ENCODE measurements around the gene GCM1. TPM values are rescaled to one million over a fixed set of nuclear protein-coding genes. Genes with fewer than 3 reads are reported as not detected.
"Not testable (repeated sequence)": the region's sequence is repeated elsewhere in the genome, so short reads cannot be mapped to it uniquely, and the experiment has no call there.

Gene GCM1
- total and polyA plus RNA-seq, 4 donors = 0.16 TPM; not detected in 3

- H3K4me1 ChIP-seq (ENCODE audit: control insufficient read depth in 1 of 2, insufficient read depth in 2 of 2, low read length in 2 of 2); H3K9me3 ChIP-seq (ENCODE audit: control insufficient read depth, low read length); H3K27me3 ChIP-seq (ENCODE audit: control insufficient read depth in 1 of 2, insufficient read depth in 2 of 2, low read length in 1 of 2); H3K36me3 ChIP-seq (ENCODE audit: control insufficient read depth in 1 of 2, insufficient read depth in 2 of 2, low read length in 1 of 2); H3K27ac ChIP-seq (ENCODE audit: low read depth in 1 of 2, low read length in 2 of 2); intact Hi-C loops (cut with DNase I); H3K4me3 ChIP-seq (ENCODE audit: low read length in 2 of 2); ATAC-seq (ENCODE audit: low FRiP score); DNase-seq: not testable (repeated sequence)
- WGBS, 2 donors = 92 to 94% methylated on average over 6 of the region's 6 CpGs
These were observed 9.4 kb upstream of the GCM1 start for GRCh38 chr6:53158076-53158475.

GRCh38 chr6:53155279-53155678 lies 6.6 kb upstream of the GCM1 start:
- H3K9me3 ChIP-seq (ENCODE audit: control insufficient read depth, low read length); ATAC-seq (ENCODE audit: low FRiP score); H3K4me3 ChIP-seq (ENCODE audit: low read length in 2 of 2); H3K27me3 ChIP-seq (ENCODE audit: control insufficient read depth in 1 of 2, insufficient read depth in 2 of 2, low read length in 1 of 2); DNase-seq; H3K36me3 ChIP-seq (ENCODE audit: control insufficient read depth in 1 of 2, insufficient read depth in 2 of 2, low read length in 1 of 2); H3K4me1 ChIP-seq (ENCODE audit: control insufficient read depth in 1 of 2, insufficient read depth in 2 of 2, low read length in 2 of 2); H3K27ac ChIP-seq (ENCODE audit: low read depth in 1 of 2, low read length in 2 of 2); intact Hi-C loops (cut with DNase I): not testable (repeated sequence)
- WGBS, 2 donors = 91 to 93% methylated on average over 4 of the region's 4 CpGs

- H3K36me3 ChIP-seq (ENCODE audit: control insufficient read depth in 1 of 2, insufficient read depth in 2 of 2, low read length in 1 of 2) = no peaks in the 10 kb centered on the region
- no peak overlapping the region for H3K27ac ChIP-seq (ENCODE audit: low read depth in 1 of 2, low read length in 2 of 2)
These were observed 6.2 kb upstream of the GCM1 start for GRCh38 chr6:53154794-53155193.

GRCh38 chr6:53154071-53154470 lies 5.4 kb upstream of the GCM1 start:
- 76 to 79% methylated on average over 4 of the region's 4 CpGs for WGBS, 2 donors
- Histone ChIP-seq H3K27me3 (ENCODE audit: control insufficient read depth in 1 of 2, insufficient read depth in 2 of 2, low read length in 1 of 2) (no peaks in the 10 kb centered on the region), H3K27ac (ENCODE audit: low read depth in 1 of 2, low read length in 2 of 2) (no peak overlapping the region), H3K9me3 (ENCODE audit: control insufficient read depth, low read length) (peaks cover 2% of the 10 kb centered on the region), H3K4me3 (ENCODE audit: low read length in 2 of 2) (no peak overlapping the region), H3K36me3 (ENCODE audit: control insufficient read depth in 1 of 2, insufficient read depth in 2 of 2, low read length in 1 of 2) (no peaks in the 10 kb centered on the region), H3K4me1 (ENCODE audit: control insufficient read depth in 1 of 2, insufficient read depth in 2 of 2, low read length in 2 of 2) (no peaks in the 10 kb centered on the region)
- intact Hi-C loops (cut with DNase I) = no loop called here
- DNase-seq (no peak), ATAC-seq (ENCODE audit: low FRiP score) (no peak)

More at GRCh38 chr6:53154794-53155193, 6.2 kb upstream of the GCM1 start:
- H3K27me3 ChIP-seq (ENCODE audit: control insufficient read depth in 1 of 2, insufficient read depth in 2 of 2, low read length in 1 of 2) = no peaks in the 10 kb centered on the region
- H3K9me3 ChIP-seq (ENCODE audit: control insufficient read depth, low read length) = peaks cover 2% of the 10 kb centered on the region
- DNase-seq (no peak), ATAC-seq (ENCODE audit: low FRiP score) (no peak)
- H3K4me3 ChIP-seq (ENCODE audit: low read length in 2 of 2) = no peak overlapping the region
- H3K4me1 ChIP-seq (ENCODE audit: control insufficient read depth in 1 of 2, insufficient read depth in 2 of 2, low read length in 2 of 2) = no peaks in the 10 kb centered on the region
- WGBS, 2 donors = 94 to 97% methylated on average over 2 of the region's 2 CpGs
- intact Hi-C loops (cut with DNase I) = no loop called here

- no peak overlapping the region for H3K4me3 ChIP-seq (ENCODE audit: low read length in 2 of 2)
- no peaks in the 10 kb centered on the region for H3K36me3 ChIP-seq (ENCODE audit: control insufficient read depth in 1 of 2, insufficient read depth in 2 of 2, low read length in 1 of 2)
- no peak for DNase-seq
- 92 to 94% methylated on average over 2 of the region's 2 CpGs for WGBS, 2 donors
- no peaks in the 10 kb centered on the region for H3K27me3 ChIP-seq (ENCODE audit: control insufficient read depth in 1 of 2, insufficient read depth in 2 of 2, low read length in 1 of 2)
- peaks cover 2% of the 10 kb centered on the region for H3K9me3 ChIP-seq (ENCODE audit: control insufficient read depth, low read length)
- no peak for ATAC-seq (ENCODE audit: low FRiP score)
- no peak overlapping the region for H3K27ac ChIP-seq (ENCODE audit: low read depth in 1 of 2, low read length in 2 of 2)
- H3K4me1 ChIP-seq (ENCODE audit: control insufficient read depth in 1 of 2, insufficient read depth in 2 of 2, low read length in 2 of 2) = no peaks in the 10 kb centered on the region
- intact Hi-C loops (cut with DNase I) = no loop called here
These were observed 3.9 kb upstream of the GCM1 start for GRCh38 chr6:53152576-53152975.

GRCh38 chr6:53151676-53152075 lies 3.0 kb upstream of the GCM1 start:
- no peak overlapping the region for H3K27ac ChIP-seq (ENCODE audit: low read depth in 1 of 2, low read length in 2 of 2)
- H3K27me3 ChIP-seq (ENCODE audit: control insufficient read depth in 1 of 2, insufficient read depth in 2 of 2, low read length in 1 of 2) = no peaks in the 10 kb centered on the region
- ATAC-seq (ENCODE audit: low FRiP score) = no peak
- H3K9me3 ChIP-seq (ENCODE audit: control insufficient read depth, low read length) = peaks cover 2% of the 10 kb centered on the region
- H3K4me3 ChIP-seq (ENCODE audit: low read length in 2 of 2) = no peak overlapping the region
- no peaks in the 10 kb centered on the region for H3K4me1 ChIP-seq (ENCODE audit: control insufficient read depth in 1 of 2, insufficient read depth in 2 of 2, low read length in 2 of 2)
- H3K36me3 ChIP-seq (ENCODE audit: control insufficient read depth in 1 of 2, insufficient read depth in 2 of 2, low read length in 1 of 2) = no peaks in the 10 kb centered on the region
- intact Hi-C loops (cut with DNase I) = no loop called here
- DNase-seq = no peak
- WGBS, 2 donors = 40 to 41% methylated on average over 3 of the region's 3 CpGs

GRCh38 chr6:53144802-53145201 lies 3.8 kb downstream of the GCM1 start:
- Histone ChIP-seq H3K9me3 (ENCODE audit: control insufficient read depth, low read length) (no peaks in the 10 kb centered on the region), H3K36me3 (ENCODE audit: control insufficient read depth in 1 of 2, insufficient read depth in 2 of 2, low read length in 1 of 2) (no peaks in the 10 kb centered on the region), H3K4me1 (ENCODE audit: control insufficient read depth in 1 of 2, insufficient read depth in 2 of 2, low read length in 2 of 2) (no peaks in the 10 kb centered on the region), H3K27ac (ENCODE audit: low read depth in 1 of 2, low read length in 2 of 2) (no peak overlapping the region), H3K27me3 (ENCODE audit: control insufficient read depth in 1 of 2, insufficient read depth in 2 of 2, low read length in 1 of 2) (no peaks in the 10 kb centered on the region), H3K4me3 (ENCODE audit: low read length in 2 of 2) (no peak overlapping the region)
- DNase-seq (no peak), ATAC-seq (ENCODE audit: low FRiP score) (no peak)
- intact Hi-C loops (cut with DNase I) = no loop called here
- 87 to 91% methylated on average over 2 of the region's 2 CpGs for WGBS, 2 donors

GRCh38 chr6:53143710-53144109 lies 4.9 kb downstream of the GCM1 start:
- no peaks in the 10 kb centered on the region for H3K9me3 ChIP-seq (ENCODE audit: control insufficient read depth, low read length)
- no peak overlapping the region for H3K4me3 ChIP-seq (ENCODE audit: low read length in 2 of 2)
- H3K36me3 ChIP-seq (ENCODE audit: control insufficient read depth in 1 of 2, insufficient read depth in 2 of 2, low read length in 1 of 2) = no peaks in the 10 kb centered on the region
- no peak for ATAC-seq (ENCODE audit: low FRiP score)
- H3K27me3 ChIP-seq (ENCODE audit: control insufficient read depth in 1 of 2, insufficient read depth in 2 of 2, low read length in 1 of 2) = no peaks in the 10 kb centered on the region
- intact Hi-C loops (cut with DNase I) = no loop called here
- 81 to 83% methylated on average over 3 of the region's 3 CpGs for WGBS, 2 donors
- no peak overlapping the region for H3K27ac ChIP-seq (ENCODE audit: low read depth in 1 of 2, low read length in 2 of 2)
- no peaks in the 10 kb centered on the region for H3K4me1 ChIP-seq (ENCODE audit: control insufficient read depth in 1 of 2, insufficient read depth in 2 of 2, low read length in 2 of 2)
- no peak for DNase-seq

GRCh38 chr6:53142810-53143209 lies 5.8 kb downstream of the GCM1 start:
- no peak for ATAC-seq (ENCODE audit: low FRiP score)
- no peaks in the 10 kb centered on the region for H3K4me1 ChIP-seq (ENCODE audit: control insufficient read depth in 1 of 2, insufficient read depth in 2 of 2, low read length in 2 of 2)
- 15 to 21% methylated on average over 3 of the region's 3 CpGs for WGBS, 2 donors

More at GRCh38 chr6:53142810-53143209, 5.8 kb downstream of the GCM1 start:
- Histone ChIP-seq H3K27me3 (ENCODE audit: control insufficient read depth in 1 of 2, insufficient read depth in 2 of 2, low read length in 1 of 2) (no peaks in the 10 kb centered on the region), H3K27ac (ENCODE audit: low read depth in 1 of 2, low read length in 2 of 2) (no peak overlapping the region), H3K4me3 (ENCODE audit: low read length in 2 of 2) (no peak overlapping the region), H3K36me3 (ENCODE audit: control insufficient read depth in 1 of 2, insufficient read depth in 2 of 2, low read length in 1 of 2) (no peaks in the 10 kb centered on the region), H3K9me3 (ENCODE audit: control insufficient read depth, low read length) (no peaks in the 10 kb centered on the region)
- intact Hi-C loops (cut with DNase I) = no loop called here
- DNase-seq = no peak
